ENCODE results near the gene VPS52.

VPS52 gene

DNA sequence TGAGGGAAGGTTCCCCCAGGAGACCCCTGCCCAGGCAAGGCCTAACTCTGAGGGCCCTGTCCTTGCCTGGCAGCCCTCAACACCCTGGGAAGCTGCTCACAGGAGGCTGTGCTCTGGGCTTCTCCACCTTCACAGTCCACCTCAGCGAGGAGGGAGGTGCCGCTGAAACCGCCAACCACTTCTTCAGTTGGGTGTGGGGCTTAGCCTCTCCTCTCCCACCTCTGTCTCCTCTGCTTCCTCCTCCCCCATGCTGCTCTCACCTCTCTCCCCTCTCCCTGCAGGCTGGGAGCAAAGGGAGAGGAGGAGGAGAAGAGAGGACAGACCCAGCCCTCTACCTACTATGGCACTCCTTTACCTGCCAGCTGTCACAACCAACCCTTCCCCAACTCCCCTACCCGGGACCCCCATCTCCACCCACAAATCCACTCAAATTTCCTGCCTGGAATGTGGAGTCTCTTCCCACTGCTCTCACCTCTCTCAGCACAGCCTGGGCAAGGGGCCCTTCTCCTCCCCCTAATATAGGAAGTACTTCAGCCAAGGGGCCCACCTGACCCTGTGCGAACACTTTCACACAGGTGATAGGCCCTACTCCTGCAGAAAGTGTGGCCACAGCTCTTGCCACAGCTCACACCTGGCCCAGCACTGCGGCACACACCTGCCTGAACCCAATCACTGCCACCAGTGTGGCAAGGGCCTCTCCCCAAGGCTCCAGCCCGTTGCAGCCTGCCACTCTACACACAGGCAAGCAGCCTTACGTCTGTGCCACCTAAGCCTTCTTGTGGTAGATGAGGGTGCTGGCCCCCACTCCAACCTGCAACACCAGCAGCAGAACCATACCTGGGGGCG, 56.2 kb downstream of the VPS52 start:
- H3K4me3 ChIP-seq (ENCODE audit: control insufficient read depth, low read depth, low read length), result no peak overlapping the region
- TF ChIP-seq, protein P1, sequence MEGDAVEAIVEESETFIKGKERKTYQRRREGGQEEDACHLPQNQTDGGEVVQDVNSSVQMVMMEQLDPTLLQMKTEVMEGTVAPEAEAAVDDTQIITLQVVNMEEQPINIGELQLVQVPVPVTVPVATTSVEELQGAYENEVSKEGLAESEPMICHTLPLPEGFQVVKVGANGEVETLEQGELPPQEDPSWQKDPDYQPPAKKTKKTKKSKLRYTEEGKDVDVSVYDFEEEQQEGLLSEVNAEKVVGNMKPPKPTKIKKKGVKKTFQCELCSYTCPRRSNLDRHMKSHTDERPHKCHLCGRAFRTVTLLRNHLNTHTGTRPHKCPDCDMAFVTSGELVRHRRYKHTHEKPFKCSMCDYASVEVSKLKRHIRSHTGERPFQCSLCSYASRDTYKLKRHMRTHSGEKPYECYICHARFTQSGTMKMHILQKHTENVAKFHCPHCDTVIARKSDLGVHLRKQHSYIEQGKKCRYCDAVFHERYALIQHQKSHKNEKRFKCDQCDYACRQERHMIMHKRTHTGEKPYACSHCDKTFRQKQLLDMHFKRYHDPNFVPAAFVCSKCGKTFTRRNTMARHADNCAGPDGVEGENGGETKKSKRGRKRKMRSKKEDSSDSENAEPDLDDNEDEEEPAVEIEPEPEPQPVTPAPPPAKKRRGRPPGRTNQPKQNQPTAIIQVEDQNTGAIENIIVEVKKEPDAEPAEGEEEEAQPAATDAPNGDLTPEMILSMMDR (conservative IDR thresholded peaks at IDR 0.05; ENCODE audit: control insufficient read depth, insufficient read depth, low read depth, low read length), result no peak
- no peak for DNase-seq (ENCODE audit: low read depth)

DNA sequence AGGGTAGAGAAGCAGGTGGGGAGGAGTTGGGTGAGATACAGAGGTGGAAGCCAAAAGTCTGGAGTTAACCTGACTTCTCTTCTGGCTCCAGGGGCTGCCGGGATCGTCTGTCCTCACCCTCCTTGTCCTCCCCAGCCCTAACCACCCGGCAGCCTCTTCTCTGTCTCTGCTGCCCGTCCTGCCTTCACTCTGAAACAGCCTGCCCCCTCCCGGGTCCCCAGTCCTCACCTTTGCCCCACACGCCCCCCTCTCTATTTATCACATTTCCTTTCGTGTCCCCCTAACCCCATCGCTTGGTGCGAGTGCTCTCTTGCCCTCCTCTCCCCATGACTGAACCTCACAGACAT, 57.7 kb downstream of the VPS52 start:
- TF ChIP-seq, protein P1 (conservative IDR thresholded peaks at IDR 0.05; ENCODE audit: control insufficient read depth, insufficient read depth, low read depth, low read length), result no peak
- H3K4me3 ChIP-seq (ENCODE audit: control insufficient read depth, low read depth, low read length), result peak overlapping the region; percentile 55

DNA sequence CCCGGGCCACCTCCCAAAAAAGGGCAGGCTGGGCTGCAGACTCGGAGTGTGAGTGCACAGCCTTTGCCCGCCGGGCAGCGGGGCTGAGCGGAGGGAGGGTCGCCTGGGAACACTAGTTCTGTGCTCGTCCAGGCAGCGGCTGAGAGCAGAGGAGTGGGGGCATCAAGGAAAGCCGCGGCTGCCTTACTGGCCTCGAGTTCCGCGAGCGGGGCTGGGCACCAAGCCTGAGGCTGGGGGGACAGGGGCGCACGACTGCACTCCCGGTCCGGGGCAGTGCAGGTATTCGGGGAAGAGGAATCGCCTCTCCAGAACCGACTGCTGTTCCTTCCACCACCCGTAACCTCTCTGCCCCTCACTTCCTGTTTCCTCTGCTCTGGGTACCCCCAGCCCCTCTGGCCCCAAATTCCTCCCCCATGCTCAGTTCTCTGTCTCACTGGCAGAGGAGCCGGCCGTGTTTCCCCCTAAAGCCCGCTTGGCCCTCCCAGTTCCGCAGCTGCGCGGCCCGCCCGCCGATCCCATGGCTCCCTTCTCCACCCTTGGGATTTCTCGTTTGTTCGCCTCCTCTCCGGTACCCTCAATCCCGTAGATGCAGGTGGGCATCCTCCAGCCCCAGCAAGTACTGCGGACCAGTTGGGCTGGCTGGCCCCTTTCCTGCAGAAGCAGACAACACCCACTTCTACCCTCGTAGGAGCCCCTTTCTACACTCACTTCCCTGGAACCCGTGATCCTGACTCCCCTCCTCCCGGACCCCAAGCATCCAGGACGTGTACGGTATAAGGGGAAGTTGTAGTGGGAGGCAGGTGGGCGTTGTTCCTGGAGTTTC, 58.3 kb downstream of the VPS52 start:
- no peak for DNase-seq (ENCODE audit: low read depth)
- H3K4me3 ChIP-seq (ENCODE audit: control insufficient read depth, low read depth, low read length), result peak overlapping the region; percentile 55
- TF ChIP-seq, protein P1 (conservative IDR thresholded peaks at IDR 0.05; ENCODE audit: control insufficient read depth, insufficient read depth, low read depth, low read length), result no peak

More for the DNA sequence above, 57.7 kb downstream of the VPS52 start:
- DNase-seq (ENCODE audit: low read depth), result no peak

DNA sequence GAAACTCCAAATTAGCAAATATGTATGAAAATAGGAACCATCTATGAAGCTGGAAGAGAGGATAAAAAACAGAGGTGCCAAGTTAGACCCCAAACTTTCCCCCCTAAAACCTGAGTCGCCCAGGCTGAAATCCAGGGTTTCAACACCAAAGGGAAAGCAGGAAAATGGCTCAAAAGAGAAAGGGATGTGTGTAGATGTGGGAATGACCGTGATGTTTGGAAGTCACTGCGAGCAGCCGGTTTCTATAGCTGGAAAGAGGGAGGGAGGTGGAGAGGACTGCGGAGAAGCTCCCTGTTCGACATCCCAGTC, 58.9 kb downstream of the VPS52 start:
- no peak for DNase-seq (ENCODE audit: low read depth)
- TF ChIP-seq, protein P1 (conservative IDR thresholded peaks at IDR 0.05; ENCODE audit: control insufficient read depth, insufficient read depth, low read depth, low read length), result no peak
- H3K4me3 ChIP-seq (ENCODE audit: control insufficient read depth, low read depth, low read length), result peak overlapping the region; percentile 55

DNA sequence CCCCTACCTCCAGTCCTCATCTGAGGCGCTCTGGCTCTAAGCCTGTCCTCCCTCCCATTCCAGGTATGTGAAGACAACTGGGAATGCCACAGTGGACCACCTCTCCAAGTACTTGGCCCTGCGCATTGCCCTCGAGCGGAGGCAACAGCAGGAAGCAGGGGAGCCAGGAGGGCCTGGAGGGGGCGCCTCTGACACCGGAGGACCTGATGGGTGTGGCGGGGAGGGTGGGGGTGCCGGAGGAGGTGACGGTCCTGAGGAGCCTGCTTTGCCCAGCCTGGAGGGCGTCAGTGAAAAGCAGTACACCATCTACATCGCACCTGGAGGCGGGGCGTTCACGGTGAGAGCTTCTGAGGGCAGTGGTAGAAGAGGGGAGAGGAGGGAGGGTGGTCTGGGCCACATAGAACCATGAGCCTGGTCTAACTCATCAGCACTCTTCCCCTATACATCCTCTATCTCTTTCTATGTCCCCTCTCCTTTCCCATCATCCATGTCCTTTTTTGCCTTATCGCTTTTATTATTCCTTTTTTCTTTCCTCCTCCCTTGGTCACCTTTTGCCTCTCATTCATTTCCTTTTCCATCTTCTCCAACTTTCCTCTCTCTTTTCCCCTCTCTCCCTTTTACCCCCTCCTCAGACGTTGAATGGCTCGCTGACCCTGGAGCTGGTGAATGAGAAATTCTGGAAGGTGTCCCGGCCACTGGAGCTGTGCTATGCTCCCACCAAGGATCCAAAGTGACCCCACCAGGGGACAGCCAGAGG, 59.8 kb downstream of the VPS52 start:
- DNase-seq (ENCODE audit: low read depth), result no peak
- TF ChIP-seq, protein P1 (conservative IDR thresholded peaks at IDR 0.05; ENCODE audit: control insufficient read depth, insufficient read depth, low read depth, low read length), result no peak
- H3K4me3 ChIP-seq (ENCODE audit: control insufficient read depth, low read depth, low read length), result no peak overlapping the region

DNA sequence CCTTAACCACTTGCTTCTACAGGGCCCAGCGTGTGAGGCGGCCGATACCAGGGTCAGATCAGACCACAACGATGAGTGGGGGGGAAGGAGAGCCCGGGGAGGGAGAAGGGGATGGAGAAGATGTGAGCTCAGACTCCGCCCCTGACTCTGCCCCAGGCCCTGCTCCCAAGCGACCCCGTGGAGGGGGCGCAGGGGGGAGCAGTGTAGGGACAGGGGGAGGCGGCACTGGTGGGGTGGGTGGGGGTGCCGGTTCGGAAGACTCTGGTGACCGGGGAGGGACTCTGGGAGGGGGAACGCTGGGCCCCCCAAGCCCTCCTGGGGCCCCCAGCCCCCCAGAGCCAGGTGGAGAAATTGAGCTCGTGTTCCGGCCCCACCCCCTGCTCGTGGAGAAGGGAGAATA, 60.5 kb downstream of the VPS52 start:
- no peak overlapping the region for H3K4me3 ChIP-seq (ENCODE audit: control insufficient read depth, low read depth, low read length)
- DNase-seq (ENCODE audit: low read depth), result no peak
- TF ChIP-seq, protein P1 (conservative IDR thresholded peaks at IDR 0.05; ENCODE audit: control insufficient read depth, insufficient read depth, low read depth, low read length), result no peak

Data from fibroblast of mammary gland (primary cell).